ENCODE results near the gene DSTYK.

DNA sequence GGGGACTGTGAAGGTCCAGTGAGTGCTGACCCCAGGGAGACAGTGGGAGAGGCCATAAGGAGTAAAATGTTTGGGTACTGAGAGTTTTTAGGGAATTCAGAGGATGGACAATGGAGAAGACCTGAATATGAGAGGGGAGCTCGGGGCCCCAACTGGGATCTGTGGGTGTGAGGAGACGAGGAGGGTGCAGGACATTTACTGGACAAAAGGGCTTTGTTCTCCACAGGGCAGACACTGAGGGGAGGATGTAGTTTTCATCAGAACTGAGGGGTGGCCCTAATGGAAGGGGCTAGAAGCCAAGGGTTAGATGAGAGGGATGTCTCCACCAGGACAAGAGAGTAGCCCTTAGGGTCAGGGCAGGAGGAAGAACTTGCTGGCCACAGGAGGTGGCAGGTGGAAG lies 46.2 kb upstream of the DSTYK start:
- TF ChIP-seq, protein P1, sequence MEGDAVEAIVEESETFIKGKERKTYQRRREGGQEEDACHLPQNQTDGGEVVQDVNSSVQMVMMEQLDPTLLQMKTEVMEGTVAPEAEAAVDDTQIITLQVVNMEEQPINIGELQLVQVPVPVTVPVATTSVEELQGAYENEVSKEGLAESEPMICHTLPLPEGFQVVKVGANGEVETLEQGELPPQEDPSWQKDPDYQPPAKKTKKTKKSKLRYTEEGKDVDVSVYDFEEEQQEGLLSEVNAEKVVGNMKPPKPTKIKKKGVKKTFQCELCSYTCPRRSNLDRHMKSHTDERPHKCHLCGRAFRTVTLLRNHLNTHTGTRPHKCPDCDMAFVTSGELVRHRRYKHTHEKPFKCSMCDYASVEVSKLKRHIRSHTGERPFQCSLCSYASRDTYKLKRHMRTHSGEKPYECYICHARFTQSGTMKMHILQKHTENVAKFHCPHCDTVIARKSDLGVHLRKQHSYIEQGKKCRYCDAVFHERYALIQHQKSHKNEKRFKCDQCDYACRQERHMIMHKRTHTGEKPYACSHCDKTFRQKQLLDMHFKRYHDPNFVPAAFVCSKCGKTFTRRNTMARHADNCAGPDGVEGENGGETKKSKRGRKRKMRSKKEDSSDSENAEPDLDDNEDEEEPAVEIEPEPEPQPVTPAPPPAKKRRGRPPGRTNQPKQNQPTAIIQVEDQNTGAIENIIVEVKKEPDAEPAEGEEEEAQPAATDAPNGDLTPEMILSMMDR (IDR thresholded peaks at IDR 0.05; ENCODE audit: extremely low read depth in 1 of 2, insufficient read depth in 1 of 2, low read depth in 1 of 2, low read length in 2 of 2), result no peak
- TF ChIP-seq EZH2 (IDR thresholded peaks at IDR 0.05; ENCODE audit: borderline replicate concordance, low read depth, low read length, severe bottlenecking), result no peak
- TF ChIP-seq POLR2A (IDR thresholded peaks at IDR 0.05; ENCODE audit: low read depth, low read length), result no peak
- TF ChIP-seq JUN (IDR thresholded peaks at IDR 0.05; ENCODE audit: borderline replicate concordance, insufficient read depth, insufficient read length, low read depth), result no peak
- TF ChIP-seq, protein P2, sequence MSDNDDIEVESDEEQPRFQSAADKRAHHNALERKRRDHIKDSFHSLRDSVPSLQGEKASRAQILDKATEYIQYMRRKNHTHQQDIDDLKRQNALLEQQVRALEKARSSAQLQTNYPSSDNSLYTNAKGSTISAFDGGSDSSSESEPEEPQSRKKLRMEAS (IDR thresholded peaks at IDR 0.05; ENCODE audit: insufficient read depth, insufficient read length), result no peak
- TF ChIP-seq POLR2AphosphoS5 (IDR thresholded peaks at IDR 0.05; ENCODE audit: insufficient read depth, low read depth, low read length), result no peak
- no peak for TF ChIP-seq MYC (IDR thresholded peaks at IDR 0.05; ENCODE audit: low read depth, low read length)
- no peak for TF ChIP-seq GATA2 (IDR thresholded peaks at IDR 0.05; ENCODE audit: insufficient read depth, insufficient read length, low read depth, low read length)
